Esophagus (tissue), 2 donors: ENCODE measurements around the gene HOMER2. TPM values are rescaled to one million over a fixed set of nuclear protein-coding genes. Genes with fewer than 3 reads are reported as not detected.
"Not testable (repeated sequence)": the region's sequence is repeated elsewhere in the genome, so short reads cannot be mapped to it uniquely, and the experiment has no call there.

ENCODE experiments used
- H3K27ac ChIP-seq, 2 donors: one replicate each; pipeline ENCODE4 v1.5.1; 2013; ENCODE audit warnings: low read depth in 2 of 2, mild to moderate bottlenecking in 2 of 2, inconsistent platforms in 1 of 2, low read length in 1 of 2, moderate library complexity in 1 of 2
- H3K27me3 ChIP-seq, 2 donors: one replicate each; pipeline ENCODE4 v1.6.1; 2013; ENCODE audit warnings: low read length in 2 of 2, control low read depth in 1 of 2, mild to moderate bottlenecking in 1 of 2; ENCODE audit not compliant: insufficient read depth in 2 of 2, control insufficient read depth in 1 of 2
- H3K36me3 ChIP-seq, 2 donors: one replicate each; pipeline ENCODE4 v1.6.1; 2013; ENCODE audit warnings: low read length in 1 of 2; ENCODE audit not compliant: control insufficient read depth in 2 of 2, insufficient read depth in 2 of 2
- H3K4me1 ChIP-seq, 2 donors: one replicate each; pipeline ENCODE4 v1.6.1; 2013; ENCODE audit warnings: low read length in 1 of 2; ENCODE audit not compliant: control insufficient read depth in 2 of 2, insufficient read depth in 2 of 2
- H3K4me3 ChIP-seq, 2 donors: one replicate each; pipeline ENCODE4 v1.5.1; 2013; ENCODE audit warnings: low read length in 2 of 2, mild to moderate bottlenecking in 2 of 2, low read depth in 1 of 2, moderate library complexity in 1 of 2
- H3K9me3 ChIP-seq, 2 donors: one replicate each; pipeline ENCODE4 v1.6.1; 2013; ENCODE audit warnings: mild to moderate bottlenecking in 2 of 2, low read depth in 1 of 2, low read length in 1 of 2, moderate library complexity in 1 of 2; ENCODE audit not compliant: control insufficient read depth in 2 of 2, insufficient read depth in 1 of 2
- WGBS, 2 donors: extraction: QIAGEN DNeasy Blood & Tissue Kit; methylation state at CpG; one replicate each; pipeline ENCODE4 v1.1.7; 2013; 5-methylcytosine and 5-hydroxymethylcytosine counted together
- polyA plus RNA-seq, 2 donors: library from polyadenylated mRNA; stranded (reverse); fragments of 200-250 nt; gene quantifications; one replicate each; pipeline ENCODE4 v1.2.3, GENCODE V29; 2013
- donor health status: healthy with polysubstance abuse.
- donor health status: Bipolar disorder and iron deficiency.

The HOMER2 gene
- polyA plus RNA-seq, 2 donors = 13.8 to 23.0 TPM

DNA sequence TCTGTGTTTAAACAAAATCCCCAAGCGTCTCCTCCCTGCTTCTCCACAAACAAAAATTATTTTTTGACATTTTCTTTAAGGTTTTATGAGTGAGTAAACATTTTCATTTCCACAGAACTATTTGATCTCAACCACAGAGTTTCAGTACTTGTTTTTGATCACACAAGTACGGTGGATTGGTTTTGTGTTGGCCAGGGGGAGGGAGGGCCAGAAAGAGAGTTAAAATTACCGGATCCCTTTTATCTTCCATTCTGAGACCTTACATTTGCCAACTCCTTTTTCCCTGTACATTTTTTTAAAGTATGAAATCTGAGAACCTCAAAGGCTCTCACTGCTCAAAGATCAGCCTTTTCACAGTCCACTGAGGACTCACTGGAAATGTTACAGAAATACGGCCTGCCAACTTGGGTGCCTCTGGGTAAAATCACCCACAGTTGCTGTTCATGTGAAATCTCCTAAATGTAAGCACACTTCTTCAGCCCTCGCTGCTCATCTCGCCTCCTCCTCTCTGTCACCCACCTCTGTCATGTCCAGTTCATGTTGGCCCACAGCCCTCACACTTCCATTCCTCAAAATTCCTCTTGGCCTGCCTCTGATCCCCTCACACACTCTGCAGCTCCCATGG is 1.7 kb downstream of the HOMER2 start:
- Histone ChIP-seq H3K4me3 (peak overlapping the region in 1 of 2 donors; percentile 86), H3K27ac (no peak overlapping the region), H3K9me3 (no peaks in the 10 kb centered on the region), H3K4me1 (peaks cover 0 to 9% of the 10 kb centered on the region in 2 donors), H3K36me3 (no peaks in the 10 kb centered on the region), H3K27me3 (no peaks in the 10 kb centered on the region)
- 55% methylated on average over 6 of the region's 6 CpGs for WGBS, 2 donors

- no peak overlapping the region for H3K27ac ChIP-seq
- H3K4me1 ChIP-seq = peaks cover 0 to 9% of the 10 kb centered on the region in 2 donors
- no peaks in the 10 kb centered on the region for H3K9me3 ChIP-seq
- no peak overlapping the region for H3K4me3 ChIP-seq
- 69 to 70% methylated on average over 5 of the region's 5 CpGs for WGBS, 2 donors
- no peaks in the 10 kb centered on the region for H3K36me3 ChIP-seq
- H3K27me3 ChIP-seq = no peaks in the 10 kb centered on the region
Observed at GRCh38 chr15:82950295-82950694, 2.2 kb downstream of the HOMER2 start.

DNA sequence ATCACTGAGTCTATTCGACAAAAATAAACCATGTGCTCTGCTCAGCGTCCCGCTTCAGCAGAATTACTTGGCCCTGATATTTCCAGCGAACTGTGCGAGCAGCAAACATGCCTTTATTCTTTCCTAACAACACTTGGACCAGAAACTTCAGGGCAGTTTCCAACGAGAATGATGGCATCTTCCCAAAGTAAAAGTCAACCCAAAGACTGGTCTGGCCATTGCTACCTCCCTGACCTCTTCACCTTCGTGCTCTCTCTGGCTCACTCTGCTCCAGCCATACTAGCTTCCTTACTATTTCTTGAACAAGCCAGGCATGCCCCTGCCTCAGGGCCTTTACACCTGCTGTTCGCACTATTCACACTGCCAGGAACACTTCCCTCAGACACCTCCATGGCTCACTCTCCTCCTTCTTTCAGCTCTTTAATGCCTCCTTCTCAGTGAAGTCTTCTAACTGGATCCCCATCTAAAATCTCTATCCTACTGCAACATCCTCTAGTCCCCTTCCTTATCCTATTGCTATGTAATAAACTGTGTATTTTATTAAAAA is 6.3 kb downstream of the HOMER2 start:
- Histone ChIP-seq H3K9me3 (no peaks in the 10 kb centered on the region), H3K4me1 (peaks cover 0 to 11% of the 10 kb centered on the region in 2 donors), H3K4me3 (no peak overlapping the region), H3K36me3 (no peaks in the 10 kb centered on the region), H3K27me3 (no peaks in the 10 kb centered on the region), H3K27ac (no peak overlapping the region)
- WGBS, 2 donors = 74 to 85% methylated on average over 8 of the region's 8 CpGs

GRCh38 chr15:82945326-82945725 is 7.2 kb downstream of the HOMER2 start:
- WGBS, 2 donors = 83 to 86% methylated on average over 5 of the region's 5 CpGs
- no peak overlapping the region for H3K4me3 ChIP-seq
- H3K9me3 ChIP-seq = no peaks in the 10 kb centered on the region
- H3K27ac ChIP-seq = no peak overlapping the region
- peaks cover 0 to 8% of the 10 kb centered on the region in 2 donors for H3K4me1 ChIP-seq
- H3K27me3 ChIP-seq = no peaks in the 10 kb centered on the region
- H3K36me3 ChIP-seq = no peaks in the 10 kb centered on the region

DNA sequence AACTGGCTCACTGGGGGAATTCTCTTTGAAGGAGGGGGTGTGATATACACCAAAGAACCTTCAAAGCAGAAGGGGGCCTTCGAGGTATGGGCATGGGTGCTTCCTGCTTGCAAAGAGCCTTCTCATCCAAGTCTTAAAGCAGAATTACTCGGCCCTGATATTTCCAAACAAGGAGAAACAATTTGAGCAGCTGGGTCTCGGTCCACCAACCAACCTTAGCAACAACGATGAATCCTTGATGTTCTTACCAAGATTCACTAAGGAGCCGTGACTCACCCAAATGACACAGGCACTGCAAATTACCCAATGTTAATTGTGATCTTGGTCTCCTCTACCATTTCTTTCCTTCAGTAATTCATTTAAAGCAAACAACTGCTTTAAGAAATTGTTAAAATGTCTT is 7.7 kb downstream of the HOMER2 start:
- Histone ChIP-seq H3K9me3 (no peaks in the 10 kb centered on the region), H3K27ac (no peak overlapping the region)

DNA sequence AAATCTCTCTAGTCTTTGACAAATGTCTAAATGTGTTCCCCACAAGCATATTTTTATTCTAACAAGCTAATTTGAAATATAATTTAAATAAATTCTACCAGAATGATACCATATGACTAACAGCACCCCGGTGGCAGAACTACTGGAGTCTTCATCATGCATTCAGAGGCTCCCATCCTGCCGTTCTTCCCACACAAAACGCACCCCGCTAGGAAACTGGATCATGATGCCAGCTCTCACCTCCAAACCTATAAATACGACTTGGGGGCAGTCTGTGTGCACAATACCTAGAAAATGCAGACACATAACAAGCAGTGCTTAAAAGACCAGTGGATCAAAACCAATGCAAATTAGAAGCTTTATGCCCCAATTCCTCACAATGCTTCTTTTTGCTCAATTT is 8.5 kb downstream of the HOMER2 start:
- no peak overlapping the region for H3K27ac ChIP-seq
- H3K4me1 ChIP-seq = peaks cover 0 to 8% of the 10 kb centered on the region in 2 donors
- WGBS, 2 donors = 63 to 64% methylated on average over 5 of the region's 5 CpGs
- H3K4me3 ChIP-seq = no peak overlapping the region
- no peaks in the 10 kb centered on the region for H3K27me3 ChIP-seq
- H3K36me3 ChIP-seq = no peaks in the 10 kb centered on the region
- no peaks in the 10 kb centered on the region for H3K9me3 ChIP-seq

More for the DNA sequence above, 7.7 kb downstream of the HOMER2 start:
- H3K27me3 ChIP-seq = no peaks in the 10 kb centered on the region
- peaks cover 0 to 8% of the 10 kb centered on the region in 2 donors for H3K4me1 ChIP-seq
- H3K4me3 ChIP-seq = no peak overlapping the region
- H3K36me3 ChIP-seq = no peaks in the 10 kb centered on the region
- 65 to 70% methylated on average over 5 of the region's 5 CpGs for WGBS, 2 donors

- Histone ChIP-seq H3K4me3 (no peak overlapping the region), H3K27me3 (no peaks in the 10 kb centered on the region), H3K9me3 (no peaks in the 10 kb centered on the region), H3K36me3 (no peaks in the 10 kb centered on the region), H3K4me1 (peaks cover 0 to 8% of the 10 kb centered on the region in 2 donors), H3K27ac (no peak overlapping the region)
- 64 to 68% methylated on average over 3 of the region's 3 CpGs for WGBS, 2 donors
Observed at GRCh38 chr15:82943176-82943575, 9.3 kb downstream of the HOMER2 start.

GRCh38 chr15:82942691-82943090 is 9.8 kb downstream of the HOMER2 start:
- Histone ChIP-seq H3K4me3 (no peak overlapping the region), H3K36me3 (no peaks in the 10 kb centered on the region), H3K4me1 (peaks cover 0 to 8% of the 10 kb centered on the region in 2 donors), H3K27ac (no peak overlapping the region), H3K9me3 (no peaks in the 10 kb centered on the region), H3K27me3 (no peaks in the 10 kb centered on the region)
- WGBS, 2 donors = 47 to 50% methylated on average over 8 of the region's 8 CpGs

DNA sequence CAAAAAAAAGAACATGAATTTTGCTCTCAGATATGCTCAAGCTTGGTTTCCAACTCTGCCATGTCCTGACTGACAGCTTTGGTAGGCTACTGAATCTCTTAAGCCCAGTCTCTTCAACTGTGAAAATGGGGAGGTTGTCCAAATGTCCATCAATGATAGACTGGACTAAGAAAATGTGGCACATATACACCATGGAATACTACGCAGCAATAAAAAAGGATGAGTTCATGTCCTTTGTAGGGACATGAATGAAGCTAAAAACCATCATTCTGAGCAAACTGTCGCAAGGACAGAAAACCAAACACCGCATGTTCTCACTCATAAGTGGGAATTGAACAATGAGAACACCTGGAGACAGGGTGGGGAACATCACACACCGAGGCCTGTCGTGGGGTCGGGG is 12.8 kb downstream of the HOMER2 start:
- H3K9me3 ChIP-seq, H3K4me3 ChIP-seq, H3K36me3 ChIP-seq, H3K27me3 ChIP-seq, H3K27ac ChIP-seq: not testable (repeated sequence)
- WGBS, 2 donors = 94% methylated on average over 6 of the region's 6 CpGs
- H3K4me1 ChIP-seq = peaks cover 0 to 17% of the 10 kb centered on the region in 2 donors

GRCh38 chr15:82937712-82938058 is 14.8 kb downstream of the HOMER2 start:
- no peaks in the 10 kb centered on the region for H3K27me3 ChIP-seq
- peaks cover 0 to 25% of the 10 kb centered on the region in 2 donors for H3K4me1 ChIP-seq
- no peaks in the 10 kb centered on the region for H3K9me3 ChIP-seq
- no peaks in the 10 kb centered on the region for H3K36me3 ChIP-seq
- 75 to 92% methylated on average over 5 of the region's 5 CpGs for WGBS, 2 donors
- H3K27ac ChIP-seq = no peak overlapping the region
- H3K4me3 ChIP-seq = no peak overlapping the region
